Subcutaneous adipose tissue (tissue), 4 donors: ENCODE data around the gene DPP6. TPM values are rescaled to one million over a fixed set of nuclear protein-coding genes. Genes with fewer than 3 reads are reported as not detected.

Source experiments
- CTCF ChIP-seq: fragments of 450-650 bp; IDR thresholded peaks from one replicate; pipeline ENCODE4 v1.5.1; 2016; ENCODE audit warnings: low read depth, mild to moderate bottlenecking, control low read depth, antibody characterized with exemption, moderate library complexity
- total RNA-seq, 4 donors: library from RNA; depleted of rRNA; stranded (reverse); fragments of >200 nt; gene quantifications; one replicate each; pipeline ENCODE4 v1.1.0, GENCODE V29; 2016

DPP6 gene
- total RNA-seq, 4 donors from 2014 or later = 0.19 to 2.0 (median 0.85) TPM; not detected in 1

DNA sequence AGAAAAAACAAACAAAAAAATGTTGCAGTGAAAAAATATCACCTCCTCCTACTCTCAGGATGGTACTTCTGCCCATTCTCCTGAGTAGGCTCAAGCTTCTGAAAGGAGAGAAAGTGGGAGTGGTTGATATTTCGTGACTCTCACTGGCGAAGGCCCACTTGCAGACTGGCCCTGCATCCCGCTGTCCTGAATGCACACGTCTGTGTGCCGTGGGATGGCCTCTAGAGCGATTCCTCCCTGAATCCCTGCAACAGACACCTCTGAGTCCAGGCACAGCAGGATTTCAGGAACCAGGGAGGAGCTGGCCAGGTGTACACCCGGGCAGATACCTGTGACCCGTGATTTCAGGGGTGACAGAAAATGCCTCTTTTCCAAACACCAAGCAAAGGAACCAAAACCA, 319.2 kb downstream of the DPP6 start:
- no peak for TF ChIP-seq CTCF

GRCh38 chr7:154372011-154372601, 319.9 kb downstream of the DPP6 start:
- no peak for TF ChIP-seq CTCF

DNA sequence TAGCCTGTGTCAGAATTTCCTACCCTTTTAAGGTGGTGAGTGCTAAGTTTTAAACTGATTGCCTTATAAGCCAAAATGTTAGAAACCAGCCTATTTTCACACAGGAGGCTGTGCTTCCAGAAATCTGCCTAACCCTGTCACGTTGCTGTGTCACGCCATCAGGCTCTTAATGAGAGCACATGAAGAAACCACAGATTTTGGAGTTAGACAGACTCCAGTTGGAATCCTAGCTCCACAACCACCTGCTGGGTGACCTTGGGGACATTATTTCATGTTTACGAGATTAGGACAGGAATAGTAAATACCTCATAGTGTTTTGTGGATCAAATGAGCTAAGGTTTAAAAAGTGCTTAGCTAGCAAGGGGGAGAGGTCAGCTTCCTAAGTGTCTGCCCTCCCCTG, 321.8 kb downstream of the DPP6 start:
- TF ChIP-seq CTCF = no peak

GRCh38 chr7:154375956-154376355, 323.8 kb downstream of the DPP6 start:
- no peak for TF ChIP-seq CTCF

GRCh38 chr7:154380771-154381170, 328.6 kb downstream of the DPP6 start:
- TF ChIP-seq CTCF = no peak

DNA sequence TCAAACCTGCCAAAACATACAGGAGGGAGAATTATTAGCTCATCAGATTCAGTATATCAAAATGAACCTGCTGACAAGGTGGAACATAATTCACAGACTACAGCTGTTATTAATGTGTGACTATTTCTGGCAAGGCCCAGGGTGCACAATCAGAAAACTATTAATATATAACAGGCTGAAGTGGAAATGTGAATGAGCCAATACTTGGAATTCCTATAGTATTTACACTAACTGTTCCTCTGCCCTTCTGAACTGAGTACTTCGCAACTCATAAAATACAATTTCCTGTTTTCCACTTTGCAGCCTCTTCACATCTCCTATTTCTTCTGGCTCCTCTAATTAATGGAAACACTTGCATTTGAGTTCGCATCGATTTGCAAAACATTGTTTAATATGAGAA, 330.8 kb downstream of the DPP6 start:
- no peak for TF ChIP-seq CTCF

DNA sequence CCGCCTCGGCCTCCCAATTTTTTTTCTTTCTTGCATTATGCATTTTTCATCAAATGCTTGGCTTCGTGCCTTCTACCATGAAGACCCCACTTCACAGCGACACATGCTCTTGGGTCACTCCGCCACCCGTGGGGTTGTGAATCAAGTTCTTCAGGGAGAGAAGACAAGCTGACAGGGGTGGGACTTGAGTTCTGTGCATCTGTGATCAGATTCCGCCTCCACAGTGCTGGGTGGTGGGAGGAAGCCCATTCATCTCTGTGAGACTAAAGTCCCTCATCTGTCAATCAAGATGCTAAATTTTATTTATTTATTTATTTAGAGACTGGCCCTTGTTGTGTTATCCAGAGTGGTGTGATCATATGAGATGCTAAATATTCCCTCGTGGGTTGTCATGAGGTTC, 333.0 kb downstream of the DPP6 start:
- no peak for TF ChIP-seq CTCF
